Keratinocyte (primary cell): Measurements from ENCODE around the gene BABAM2.
"Not testable (repeated sequence)": the region's sequence is repeated elsewhere in the genome, so short reads cannot be mapped to it uniquely, and the experiment has no call there.

Source experiments
- EZH2 ChIP-seq: IDR thresholded peaks from one replicate; pipeline ENCODE4 v1.6.1; 2012; ENCODE audit warnings: inconsistent platforms, mild to moderate bottlenecking, low read length, moderate library complexity
- TF ChIP-seq, protein P1 (sequence below), 3 experiments: IDR thresholded peaks in 1 of 3; conservative IDR thresholded peaks in 1 of 3; optimal IDR thresholded peaks in 1 of 3; 2 replicates in 2 of 3; 3 replicates in 1 of 3; pipeline versions ENCODE3 to v1.5.1; 2011; ENCODE audit warnings: low read length in 3 of 3, mild to moderate bottlenecking in 3 of 3, moderate library complexity in 2 of 3, control low read depth in 1 of 3, inconsistent platforms in 1 of 3; ENCODE audit not compliant: insufficient read depth in 2 of 3; ENCODE audit errors: extremely low read depth in 1 of 3

DNA sequence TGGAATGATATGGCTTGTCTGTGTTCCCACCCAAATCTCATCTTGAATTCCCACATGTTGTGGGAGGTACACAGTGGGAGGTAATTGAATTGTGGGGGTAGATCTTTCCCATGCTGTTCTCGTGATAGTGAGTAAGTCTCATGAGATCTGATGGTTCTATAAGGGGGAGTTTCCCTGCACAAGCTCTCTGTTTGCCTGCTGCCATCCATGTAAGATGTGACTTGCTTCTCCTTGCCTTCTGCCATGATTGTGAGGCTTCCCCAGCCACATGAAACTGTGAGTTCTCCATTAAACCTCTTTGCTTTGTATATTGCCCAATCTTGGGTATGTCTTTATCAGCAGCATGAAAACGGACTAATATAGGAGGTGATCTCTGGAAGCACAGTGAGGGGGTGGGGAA is 78.4 kb downstream of the BABAM2 start:
- TF ChIP-seq, protein P1, sequence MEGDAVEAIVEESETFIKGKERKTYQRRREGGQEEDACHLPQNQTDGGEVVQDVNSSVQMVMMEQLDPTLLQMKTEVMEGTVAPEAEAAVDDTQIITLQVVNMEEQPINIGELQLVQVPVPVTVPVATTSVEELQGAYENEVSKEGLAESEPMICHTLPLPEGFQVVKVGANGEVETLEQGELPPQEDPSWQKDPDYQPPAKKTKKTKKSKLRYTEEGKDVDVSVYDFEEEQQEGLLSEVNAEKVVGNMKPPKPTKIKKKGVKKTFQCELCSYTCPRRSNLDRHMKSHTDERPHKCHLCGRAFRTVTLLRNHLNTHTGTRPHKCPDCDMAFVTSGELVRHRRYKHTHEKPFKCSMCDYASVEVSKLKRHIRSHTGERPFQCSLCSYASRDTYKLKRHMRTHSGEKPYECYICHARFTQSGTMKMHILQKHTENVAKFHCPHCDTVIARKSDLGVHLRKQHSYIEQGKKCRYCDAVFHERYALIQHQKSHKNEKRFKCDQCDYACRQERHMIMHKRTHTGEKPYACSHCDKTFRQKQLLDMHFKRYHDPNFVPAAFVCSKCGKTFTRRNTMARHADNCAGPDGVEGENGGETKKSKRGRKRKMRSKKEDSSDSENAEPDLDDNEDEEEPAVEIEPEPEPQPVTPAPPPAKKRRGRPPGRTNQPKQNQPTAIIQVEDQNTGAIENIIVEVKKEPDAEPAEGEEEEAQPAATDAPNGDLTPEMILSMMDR (optimal IDR thresholded peaks at IDR 0.05 in 1 of 3, IDR thresholded peaks at IDR 0.05 in 1 of 3, conservative IDR thresholded peaks at IDR 0.05 in 1 of 3; ENCODE audit: extremely low read depth in 1 of 3, insufficient read depth in 2 of 3, low read length in 3 of 3): not testable (repeated sequence)
- not testable (repeated sequence) for TF ChIP-seq EZH2
